ENCODE data around the gene SSH2. TPM values are rescaled to one million over a fixed set of nuclear protein-coding genes. Genes with fewer than 3 reads are reported as not detected.

SSH2 gene
- total and polyA plus RNA-seq, 2 of the 13 experiments (the other 11 are each of a cell fraction or from before 2014, with no cell fraction given), result 6.0 to 6.4 TPM

DNA sequence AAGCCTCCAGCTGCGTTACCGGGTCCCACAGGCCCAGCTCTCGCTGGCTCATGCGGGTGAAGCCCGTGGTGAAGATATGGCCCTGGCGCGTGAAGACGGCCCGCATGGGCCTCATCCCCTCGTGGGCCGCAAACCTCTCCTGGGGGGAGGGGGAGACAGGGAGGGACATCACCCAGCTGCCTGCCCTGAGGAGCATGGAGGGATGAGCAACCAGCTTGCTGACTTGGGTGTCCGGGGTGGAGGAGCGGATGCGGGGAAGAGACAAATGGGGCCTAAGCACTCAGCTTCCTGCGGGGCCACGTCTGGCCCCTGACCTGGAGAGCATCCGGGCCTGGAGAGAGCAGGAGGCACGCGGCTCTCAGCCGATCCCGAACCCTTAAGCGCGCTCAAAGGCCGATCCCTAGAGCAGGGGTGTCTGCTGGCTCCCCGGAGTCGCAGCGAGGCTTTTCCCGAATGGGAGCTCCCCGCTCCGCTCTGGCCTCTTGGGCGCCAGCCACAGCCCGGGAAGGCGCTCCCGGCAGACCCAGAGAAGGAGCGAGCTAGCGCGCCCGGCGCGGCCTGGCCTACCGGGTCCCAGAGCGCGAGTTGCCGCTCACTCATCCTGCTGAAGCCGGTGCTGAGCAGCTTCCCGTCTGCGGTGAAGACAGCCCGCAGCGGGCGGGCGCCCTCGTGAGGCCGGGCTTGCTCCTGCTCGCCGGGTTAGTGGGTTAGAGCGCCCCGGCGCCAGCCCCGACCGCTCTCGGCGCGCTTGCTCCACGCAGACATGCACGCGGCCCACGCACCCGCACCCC, 312.4 kb downstream of the SSH2 start (continued):
- TF ChIP-seq MAFG (CRISPR knock-in tag; IDR thresholded peaks at IDR 0.05), result no peak
- TF ChIP-seq FOSL2 (CRISPR knock-in tag; IDR thresholded peaks at IDR 0.05), result no peak
- peak; percentile 74 for TF ChIP-seq ZNF574 (CRISPR knock-in tag; IDR thresholded peaks at IDR 0.05)
- no peak for TF ChIP-seq ZNF101 (CRISPR knock-in tag; IDR thresholded peaks at IDR 0.05; ENCODE audit: borderline replicate concordance, low read depth)
- TF ChIP-seq ZNF891 (CRISPR knock-in tag; IDR thresholded peaks at IDR 0.05), result no peak
- TF ChIP-seq ZNF331 (CRISPR knock-in tag; IDR thresholded peaks at IDR 0.05), result no peak
- TF ChIP-seq ZFP36L1 (CRISPR knock-in tag; IDR thresholded peaks at IDR 0.05), result no peak
- peak; percentile 71; the same call in 1 of the 2 replicates for TF ChIP-seq ZNF564 (CRISPR knock-in tag; IDR thresholded peaks at IDR 0.05)
- TF ChIP-seq ZNF335 (CRISPR knock-in tag; IDR thresholded peaks at IDR 0.05), result no peak
- TF ChIP-seq TEAD2 (CRISPR knock-in tag; IDR thresholded peaks at IDR 0.05), result no peak
- peak; percentile 61; the same call in 1 of the 2 replicates for TF ChIP-seq POGK (CRISPR knock-in tag; conservative IDR thresholded peaks at IDR 0.05)
- TF ChIP-seq PCBP1 (IDR thresholded peaks at IDR 0.05; ENCODE audit: borderline replicate concordance, low read depth, low read length), result 0 out of 2 replicates have a peak, but pooled peaks have one; percentile 60
- TF ChIP-seq ONECUT2 (CRISPR knock-in tag; IDR thresholded peaks at IDR 0.05), result no peak
- TF ChIP-seq ZGPAT (CRISPR knock-in tag; IDR thresholded peaks at IDR 0.05), result peak; percentile 29
- TF ChIP-seq GLMP (CRISPR knock-in tag; IDR thresholded peaks at IDR 0.05; ENCODE audit: borderline replicate concordance), result no peak
- TF ChIP-seq ZNF33B (CRISPR knock-in tag; IDR thresholded peaks at IDR 0.05), result 0 out of 2 replicates have a peak, but pooled peaks have one; percentile 28
- no peak for TF ChIP-seq ZNF510 (CRISPR knock-in tag; IDR thresholded peaks at IDR 0.05; ENCODE audit: low read depth)
- TF ChIP-seq ETS1 (CRISPR knock-in tag; IDR thresholded peaks at IDR 0.05), result no peak

All from HepG2 (cell line).